GM12878 (cell line): Measurements from ENCODE around the gene DAAM1.

Source experiments
- ATF2 ChIP-seq: IDR thresholded peaks from 2 replicates; pipeline ENCODE4 v1.6.1; 2012; ENCODE audit warnings: low read length, inconsistent platforms
- BRCA1 ChIP-seq: IDR thresholded peaks from 2 replicates; pipeline ENCODE4 v1.6.1; 2011; ENCODE audit warnings: low read depth, low read length, improper control_type of control experiment
- CHD2 ChIP-seq: IDR thresholded peaks from 2 replicates; pipeline ENCODE4 v1.6.1; 2011; ENCODE audit warnings: low read depth, low read length, improper control_type of control experiment, borderline replicate concordance
- CTCF ChIP-seq, 3 experiments: IDR thresholded peaks in 2 of 3; conservative IDR thresholded peaks in 1 of 3; 2 replicates each; pipeline ENCODE4 v1.5.1; 2011; ENCODE audit warnings: low read depth in 3 of 3, low read length in 3 of 3, mild to moderate bottlenecking in 3 of 3, control low read depth in 2 of 3, moderate library complexity in 2 of 3, inconsistent platforms in 1 of 3, mixed read lengths in 1 of 3; ENCODE audit not compliant: control insufficient read depth in 2 of 3, insufficient read depth in 1 of 3; ENCODE audit errors: extremely low read depth in 1 of 3
- EZH2 ChIP-seq: IDR thresholded peaks from 2 replicates; pipeline ENCODE4 v1.6.1; 2012; ENCODE audit warnings: low read depth, mild to moderate bottlenecking, control low read depth, inconsistent platforms, low read length, borderline replicate concordance; ENCODE audit not compliant: control insufficient read depth
- JUNB ChIP-seq: IDR thresholded peaks from 2 replicates; pipeline ENCODE4 v1.6.1; 2016; ENCODE audit warnings: antibody characterized with exemption, mild to moderate bottlenecking
- KLF5 ChIP-seq: fragments of 450-650 bp; IDR thresholded peaks from 2 replicates; pipeline ENCODE4 v1.6.1; 2014; ENCODE audit warnings: mild to moderate bottlenecking; ENCODE audit not compliant: partially characterized antibody
- POLR2A ChIP-seq: IDR thresholded peaks from 2 replicates; pipeline ENCODE4 v1.6.1; 2011; ENCODE audit warnings: low read depth, mild to moderate bottlenecking, low read length
- REST ChIP-seq: IDR thresholded peaks from 2 replicates; pipeline ENCODE4 v1.6.1; 2012; ENCODE audit warnings: mild to moderate bottlenecking, low read depth, low read length
- RFX5 ChIP-seq: IDR thresholded peaks from 2 replicates; pipeline ENCODE4 v1.6.1; 2011; ENCODE audit warnings: low read depth, low read length, improper control_type of control experiment
- ZNF24 ChIP-seq: fragments of 450-650 bp; IDR thresholded peaks from 2 replicates; pipeline ENCODE4 v1.6.1; 2017; ENCODE audit warnings: antibody characterized with exemption, mild to moderate bottlenecking
- ZNF274 ChIP-seq: IDR thresholded peaks from one replicate; pipeline ENCODE4 v1.8.0; 2011; ENCODE audit not compliant: insufficient read length, insufficient read depth
- ZNF384 ChIP-seq: IDR thresholded peaks from 2 replicates; pipeline ENCODE4 v1.6.1; 2012; ENCODE audit warnings: low read depth, mild to moderate bottlenecking, low read length, improper control_type of control experiment, borderline replicate concordance

GRCh38 chr14:59280961-59281360 is 92.5 kb downstream of the DAAM1 start:
- no peak for TF ChIP-seq CTCF (IDR thresholded peaks at IDR 0.05 in 2 of 3, conservative IDR thresholded peaks at IDR 0.05 in 1 of 3; ENCODE audit: control insufficient read depth in 2 of 3, extremely low read depth in 1 of 3, insufficient read depth in 1 of 3, low read depth in 3 of 3, low read length in 3 of 3)
- no peak for TF ChIP-seq JUNB
- TF ChIP-seq CHD2, result no peak
- TF ChIP-seq ZNF24, result no peak
- TF ChIP-seq RFX5, result no peak
- TF ChIP-seq REST, result no peak
- TF ChIP-seq BRCA1, result no peak
- no peak for TF ChIP-seq ZNF274
- no peak for TF ChIP-seq POLR2A
- no peak for TF ChIP-seq KLF5
- no peak for TF ChIP-seq ATF2
- no peak for TF ChIP-seq ZNF384
- TF ChIP-seq EZH2, result no peak
